WERI-Rb-1 (cell line): ENCODE results near the gene SPRY4.

Experiments
- DNase-seq: peaks from one replicate; pipeline ENCODE4 v3.0.0-alpha.2; 2020
- H3K27ac ChIP-seq: fragments of 250-450 bp; sonication (Bioruptor Pico); 2 replicates; pipeline ENCODE4 v1.5.1; 2020; ENCODE audit warnings: mild to moderate bottlenecking, moderate library complexity
- H3K27me3 ChIP-seq: fragments of 250-450 bp; sonication (Bioruptor Pico); 2 replicates; pipeline ENCODE4 v1.5.1; 2021; ENCODE audit warnings: mild to moderate bottlenecking, low read depth, moderate library complexity; ENCODE audit not compliant: insufficient read depth, severe bottlenecking
- H3K36me3 ChIP-seq: fragments of 250-450 bp; sonication (Bioruptor Pico); 2 replicates; pipeline ENCODE4 v1.5.1; 2020; ENCODE audit warnings: mild to moderate bottlenecking, moderate library complexity
- H3K4me3 ChIP-seq: 2 replicates; pipeline ENCODE4 v1.5.1; 2011; ENCODE audit warnings: low read depth, mild to moderate bottlenecking, control low read depth, low read length
- H3K9me3 ChIP-seq: fragments of 250-450 bp; sonication (Bioruptor Pico); 2 replicates; pipeline ENCODE4 v1.5.1; 2021; ENCODE audit warnings: mild to moderate bottlenecking, moderate library complexity; ENCODE audit not compliant: severe bottlenecking
- TF ChIP-seq, protein P1 (sequence below): IDR thresholded peaks from 2 replicates; pipeline ENCODE4 v1.5.1; 2011; ENCODE audit warnings: low read depth, mild to moderate bottlenecking, control low read depth, inconsistent platforms, low read length

Gene SPRY4

DNA sequence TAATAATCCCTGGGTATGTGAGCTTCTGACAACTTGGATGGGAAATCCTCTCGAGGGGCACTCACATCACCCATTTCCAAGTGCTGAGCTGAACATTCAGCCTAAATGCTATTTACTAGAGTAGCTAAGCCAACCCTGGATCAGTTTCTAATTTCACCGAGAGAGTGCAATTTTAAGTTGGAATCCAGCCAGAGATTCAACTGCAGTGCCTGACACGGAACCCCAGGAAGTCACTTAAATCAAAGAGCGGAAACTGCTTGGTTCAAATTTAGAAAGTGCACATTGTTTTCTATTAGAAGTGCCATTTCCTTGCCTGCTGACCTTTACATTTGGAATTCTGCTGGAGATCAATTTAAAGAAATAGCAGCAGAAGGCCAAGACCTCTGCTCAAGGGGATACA is 8.8 kb downstream of the SPRY4 start:
- H3K27ac ChIP-seq, result no peak overlapping the region
- DNase-seq, result no peak
- H3K36me3 ChIP-seq, result no peaks in the 10 kb centered on the region
- H3K4me3 ChIP-seq, result no peak overlapping the region
- no peaks in the 10 kb centered on the region for H3K27me3 ChIP-seq
- no peaks in the 10 kb centered on the region for H3K9me3 ChIP-seq
- TF ChIP-seq, protein P1, sequence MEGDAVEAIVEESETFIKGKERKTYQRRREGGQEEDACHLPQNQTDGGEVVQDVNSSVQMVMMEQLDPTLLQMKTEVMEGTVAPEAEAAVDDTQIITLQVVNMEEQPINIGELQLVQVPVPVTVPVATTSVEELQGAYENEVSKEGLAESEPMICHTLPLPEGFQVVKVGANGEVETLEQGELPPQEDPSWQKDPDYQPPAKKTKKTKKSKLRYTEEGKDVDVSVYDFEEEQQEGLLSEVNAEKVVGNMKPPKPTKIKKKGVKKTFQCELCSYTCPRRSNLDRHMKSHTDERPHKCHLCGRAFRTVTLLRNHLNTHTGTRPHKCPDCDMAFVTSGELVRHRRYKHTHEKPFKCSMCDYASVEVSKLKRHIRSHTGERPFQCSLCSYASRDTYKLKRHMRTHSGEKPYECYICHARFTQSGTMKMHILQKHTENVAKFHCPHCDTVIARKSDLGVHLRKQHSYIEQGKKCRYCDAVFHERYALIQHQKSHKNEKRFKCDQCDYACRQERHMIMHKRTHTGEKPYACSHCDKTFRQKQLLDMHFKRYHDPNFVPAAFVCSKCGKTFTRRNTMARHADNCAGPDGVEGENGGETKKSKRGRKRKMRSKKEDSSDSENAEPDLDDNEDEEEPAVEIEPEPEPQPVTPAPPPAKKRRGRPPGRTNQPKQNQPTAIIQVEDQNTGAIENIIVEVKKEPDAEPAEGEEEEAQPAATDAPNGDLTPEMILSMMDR, result no peak

DNA sequence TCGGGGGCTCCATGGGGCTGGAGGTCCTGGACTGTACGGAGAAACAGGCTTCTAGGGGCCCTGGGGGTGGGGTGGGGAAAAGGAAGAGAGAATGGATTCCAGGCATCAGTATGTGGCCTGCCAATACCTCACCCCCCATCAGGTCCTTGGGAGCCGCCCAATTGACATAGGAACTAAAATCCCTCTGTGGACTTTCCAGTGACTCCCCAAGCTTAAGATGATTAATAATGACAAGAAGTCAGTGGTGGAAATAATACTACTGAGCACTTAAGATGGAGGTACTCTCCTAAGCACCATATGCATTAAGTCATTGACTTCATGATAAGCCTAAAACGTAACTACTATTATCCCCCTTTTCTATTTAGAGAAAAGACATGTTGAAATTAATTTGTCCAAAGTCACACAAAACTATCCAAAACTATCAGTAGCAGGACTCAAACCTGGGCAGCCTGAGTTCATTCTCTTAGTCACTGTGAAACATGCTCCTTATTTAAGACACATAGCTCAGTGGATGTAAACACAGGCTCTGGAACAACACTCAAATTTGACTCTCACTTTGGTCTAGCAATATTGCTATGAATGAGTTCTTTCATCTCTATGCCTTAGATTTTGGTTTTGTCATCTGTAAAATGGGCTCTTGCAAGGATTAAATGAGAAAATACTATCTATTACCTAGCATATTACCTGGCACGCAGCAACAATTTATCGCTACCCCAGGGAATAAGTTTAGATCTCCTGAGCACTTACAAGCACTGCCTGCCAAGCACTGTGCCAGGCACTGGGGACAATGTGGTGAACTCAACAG is 9.5 kb downstream of the SPRY4 start:
- TF ChIP-seq, protein P1, result no peak
- H3K4me3 ChIP-seq, result no peak overlapping the region
- H3K27me3 ChIP-seq, result no peaks in the 10 kb centered on the region
- no peak overlapping the region for H3K27ac ChIP-seq
- no peaks in the 10 kb centered on the region for H3K9me3 ChIP-seq
- no peaks in the 10 kb centered on the region for H3K36me3 ChIP-seq
- DNase-seq, result no peak

DNA sequence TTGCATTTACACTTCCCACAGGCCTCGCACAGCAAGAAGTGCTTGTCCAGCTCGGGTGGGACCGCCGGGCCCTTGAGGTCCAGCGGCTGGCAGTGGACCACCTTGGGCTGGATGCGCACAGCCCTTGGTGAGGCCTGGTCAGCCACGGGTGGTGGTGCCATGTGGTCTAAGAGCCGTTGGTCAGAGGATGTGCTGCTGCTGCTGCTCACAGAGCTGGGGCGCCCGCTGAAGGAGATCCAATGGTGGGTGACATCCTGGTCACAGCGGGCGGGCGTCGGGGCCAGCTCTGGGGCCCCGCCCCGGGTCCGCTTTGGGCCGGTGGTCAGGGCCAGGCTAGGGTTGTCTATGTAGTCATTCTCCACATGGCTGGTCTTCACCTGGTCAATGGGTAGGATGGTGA is 10.2 kb downstream of the SPRY4 start:
- TF ChIP-seq, protein P1, result no peak
- Histone ChIP-seq H3K9me3 (no peaks in the 10 kb centered on the region), H3K27me3 (no peaks in the 10 kb centered on the region), H3K4me3 (no peak overlapping the region), H3K27ac (no peak overlapping the region), H3K36me3 (no peaks in the 10 kb centered on the region)
- DNase-seq, result no peak

- Histone ChIP-seq H3K9me3 (no peaks in the 10 kb centered on the region), H3K27ac (no peak overlapping the region), H3K27me3 (no peaks in the 10 kb centered on the region), H3K36me3 (no peaks in the 10 kb centered on the region), H3K4me3 (no peak overlapping the region)
- TF ChIP-seq, protein P1, result no peak
- no peak for DNase-seq
Observed at GRCh38 chr5:142314109-142314508, 10.7 kb downstream of the SPRY4 start.

DNA sequence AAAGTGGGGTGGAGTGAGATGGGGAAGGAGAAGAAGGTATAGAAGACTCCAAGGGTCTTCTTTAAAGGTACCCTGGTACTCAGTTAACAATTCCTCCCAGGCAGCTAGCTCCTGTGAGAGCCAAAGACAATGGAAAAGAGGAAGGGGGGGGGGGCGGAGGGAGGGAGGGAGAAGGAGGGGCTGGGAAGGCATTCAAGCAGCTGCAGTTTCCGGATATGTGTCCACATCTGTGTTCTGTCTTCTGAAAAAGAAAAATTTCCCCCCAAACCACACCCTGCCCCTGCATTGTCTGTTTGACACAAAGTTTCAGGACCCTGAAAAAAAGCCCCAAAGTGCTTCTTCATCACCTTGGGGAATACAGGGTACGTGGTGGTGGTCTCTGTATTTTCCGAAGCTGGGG is 11.1 kb downstream of the SPRY4 start:
- TF ChIP-seq, protein P1, result no peak
- Histone ChIP-seq H3K36me3 (no peaks in the 10 kb centered on the region), H3K27me3 (no peaks in the 10 kb centered on the region), H3K9me3 (no peaks in the 10 kb centered on the region), H3K27ac (no peak overlapping the region), H3K4me3 (no peak overlapping the region)
- no peak for DNase-seq

DNA sequence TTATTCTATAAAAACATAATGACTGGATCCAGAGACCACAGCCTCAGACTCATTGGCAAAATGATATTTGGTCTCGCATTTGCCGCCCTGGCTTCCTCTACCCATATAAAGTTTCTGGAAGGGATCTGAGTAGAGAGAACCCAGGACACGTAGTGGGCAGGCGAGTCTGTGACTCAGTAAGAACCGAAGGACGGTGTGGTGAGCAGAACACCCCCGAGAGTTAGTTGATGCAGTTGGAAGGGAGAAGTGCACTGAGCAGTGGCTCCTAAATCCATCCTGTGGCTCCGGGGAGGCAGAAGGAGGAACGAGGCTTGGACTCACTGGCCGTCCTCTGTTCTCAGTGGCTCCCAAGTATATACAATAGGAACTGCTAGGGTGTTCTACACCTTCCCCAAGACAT is 11.5 kb downstream of the SPRY4 start:
- no peak overlapping the region for H3K4me3 ChIP-seq
- no peak overlapping the region for H3K27ac ChIP-seq
- H3K27me3 ChIP-seq, result no peaks in the 10 kb centered on the region
- no peak for DNase-seq
- TF ChIP-seq, protein P1, result no peak
- H3K9me3 ChIP-seq, result no peaks in the 10 kb centered on the region
- no peaks in the 10 kb centered on the region for H3K36me3 ChIP-seq
